PFSK-1 (cell line): ENCODE measurements around the gene ENTPD8.

Experiments used
- FOXP2 ChIP-seq: optimal IDR thresholded peaks from 2 replicates; pipeline ENCODE3; 2011; ENCODE audit warnings: borderline replicate concordance, control low read depth, inconsistent platforms; ENCODE audit not compliant: insufficient read depth; ENCODE audit errors: extremely low read length, extremely low read depth
- POLR2AphosphoS5 ChIP-seq: IDR thresholded peaks from 2 replicates; pipeline ENCODE4 v1.6.1; 2012; ENCODE audit warnings: low read depth, mild to moderate bottlenecking, control low read depth, low read length, moderate library complexity
- REST ChIP-seq, 2 experiments: IDR thresholded peaks; 2 replicates each; pipeline versions ENCODE4 v1.6.1 to v1.8.0; 2011 to 2012; ENCODE audit warnings: low read depth in 2 of 2, low read length in 2 of 2, control low read depth in 1 of 2, inconsistent platforms in 1 of 2, mild to moderate bottlenecking in 1 of 2, moderate library complexity in 1 of 2; ENCODE audit not compliant: insufficient read depth in 1 of 2
- SIN3A ChIP-seq: IDR thresholded peaks from 2 replicates; pipeline ENCODE4 v1.6.1; 2012; ENCODE audit warnings: mild to moderate bottlenecking, low read length, moderate library complexity, borderline replicate concordance; ENCODE audit not compliant: insufficient read depth
- TAF1 ChIP-seq: IDR thresholded peaks from 2 replicates; pipeline ENCODE4 v1.6.1; 2012; ENCODE audit warnings: low read length, control low read depth, borderline replicate concordance; ENCODE audit not compliant: insufficient read depth

The ENTPD8 gene

DNA sequence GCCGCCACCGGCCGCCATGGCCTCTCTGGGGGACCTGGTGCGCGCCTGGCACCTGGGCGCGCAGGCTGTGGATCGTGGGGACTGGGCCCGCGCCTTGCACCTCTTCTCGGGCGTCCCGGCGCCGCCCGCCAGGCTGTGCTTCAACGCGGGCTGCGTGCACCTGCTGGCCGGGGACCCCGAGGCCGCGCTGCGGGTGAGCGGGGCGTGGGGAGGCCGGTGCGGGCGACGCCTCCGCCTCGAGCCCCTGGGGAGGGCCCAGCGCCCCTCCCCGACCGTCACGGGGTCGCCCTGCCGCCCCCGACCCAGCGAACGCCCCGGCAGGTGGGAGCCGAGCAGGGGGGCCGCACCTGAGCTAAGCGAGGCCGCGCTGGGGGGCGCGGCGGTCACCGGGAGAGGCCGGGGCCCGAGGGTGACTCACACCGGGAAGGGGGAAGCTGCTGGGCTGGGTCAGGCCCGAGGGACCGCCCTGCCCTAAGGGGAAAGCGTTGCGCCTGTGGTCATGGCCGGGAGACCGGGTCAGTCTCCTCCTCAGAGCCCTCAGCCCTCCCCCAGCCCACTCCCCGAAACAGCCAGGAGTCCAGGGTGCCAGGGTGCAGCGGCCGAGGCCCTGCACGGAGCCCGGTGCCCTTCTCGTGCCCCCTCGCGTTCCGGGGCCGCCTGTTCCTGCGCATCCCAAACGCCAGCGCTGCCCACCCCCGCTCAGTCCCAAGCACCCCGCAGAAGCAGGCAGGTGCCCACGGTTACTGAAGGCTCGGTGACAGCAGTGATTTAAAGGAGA, 17.5 kb downstream of the ENTPD8 start:
- TF ChIP-seq REST (IDR thresholded peaks at IDR 0.05; ENCODE audit: insufficient read depth in 1 of 2, low read depth in 2 of 2, low read length in 2 of 2) (no peak), POLR2AphosphoS5 (no peak), TAF1 (no peak)

DNA sequence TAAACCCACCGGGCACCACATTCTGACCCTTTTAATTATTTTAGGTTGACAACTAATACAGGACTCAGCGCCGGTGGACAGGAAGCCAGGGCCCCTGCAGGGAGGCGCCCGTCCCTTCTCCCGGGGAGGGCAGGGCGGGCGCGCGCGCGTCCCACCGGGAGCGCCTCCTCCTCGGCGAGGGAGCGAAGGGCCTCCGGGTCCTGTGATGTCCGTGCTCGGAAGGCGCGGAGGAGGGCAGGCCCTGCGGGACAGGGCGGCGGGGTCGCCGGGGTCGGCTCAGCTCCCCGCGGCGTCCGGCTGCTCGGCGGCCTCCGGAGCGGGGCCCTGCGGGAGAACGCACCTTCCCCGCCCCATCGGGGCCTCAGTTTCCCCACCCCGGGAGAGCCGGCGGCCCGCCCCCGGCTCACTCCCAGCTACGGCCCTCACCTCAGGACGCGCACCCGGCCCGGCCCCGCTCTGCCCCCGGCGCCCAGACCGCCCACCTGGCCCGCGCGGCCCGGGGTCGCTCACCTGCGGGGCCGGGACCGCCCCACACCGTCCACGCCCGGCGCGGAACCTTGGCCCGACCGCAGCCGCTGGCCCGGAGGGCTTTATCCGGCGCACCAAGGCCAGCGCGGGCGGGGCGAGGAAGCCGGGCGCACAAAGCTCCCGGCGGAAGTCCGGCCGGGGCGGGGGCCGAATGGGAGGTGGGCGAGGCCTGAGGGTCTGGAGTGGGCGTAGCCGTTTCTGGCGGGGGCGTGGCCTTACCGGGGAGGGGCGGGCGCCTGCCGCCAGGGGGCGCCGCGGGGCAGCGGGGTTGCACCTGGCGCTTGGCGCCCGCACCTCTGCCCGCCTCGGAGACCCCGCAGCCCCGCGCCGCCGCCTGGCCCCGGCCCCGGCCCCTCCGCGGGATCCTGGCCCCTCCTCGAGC, 18.3 kb downstream of the ENTPD8 start, which contains the start of the genes EXD3 and NOXA1:
EXD3 (minus strand) TSS at position 559 of the 910 bp plus-strand sequence. CDS start 27,805 bp downstream, outside the sequence.
NOXA1 (plus strand) TSS at position 790 of the 910 bp plus-strand sequence. CDS start 137 bp downstream, outside the sequence.
- peak; percentile 79; the same call in 1 of the 2 replicates for TF ChIP-seq TAF1
- peak; percentile 93 for TF ChIP-seq FOXP2
- no peak for TF ChIP-seq REST (IDR thresholded peaks at IDR 0.05; ENCODE audit: insufficient read depth in 1 of 2, low read depth in 2 of 2, low read length in 2 of 2)
- TF ChIP-seq POLR2AphosphoS5: no peak
- peak; percentile 82; the same call in 1 of the 2 replicates for TF ChIP-seq SIN3A

- TF ChIP-seq SIN3A (no peak), TAF1 (no peak), POLR2AphosphoS5 (no peak), FOXP2 (no peak), REST (IDR thresholded peaks at IDR 0.05; ENCODE audit: insufficient read depth in 1 of 2, low read depth in 2 of 2, low read length in 2 of 2) (no peak)
Measured at GRCh38 chr9:137421838-137422603, 19.1 kb downstream of the ENTPD8 start.

DNA sequence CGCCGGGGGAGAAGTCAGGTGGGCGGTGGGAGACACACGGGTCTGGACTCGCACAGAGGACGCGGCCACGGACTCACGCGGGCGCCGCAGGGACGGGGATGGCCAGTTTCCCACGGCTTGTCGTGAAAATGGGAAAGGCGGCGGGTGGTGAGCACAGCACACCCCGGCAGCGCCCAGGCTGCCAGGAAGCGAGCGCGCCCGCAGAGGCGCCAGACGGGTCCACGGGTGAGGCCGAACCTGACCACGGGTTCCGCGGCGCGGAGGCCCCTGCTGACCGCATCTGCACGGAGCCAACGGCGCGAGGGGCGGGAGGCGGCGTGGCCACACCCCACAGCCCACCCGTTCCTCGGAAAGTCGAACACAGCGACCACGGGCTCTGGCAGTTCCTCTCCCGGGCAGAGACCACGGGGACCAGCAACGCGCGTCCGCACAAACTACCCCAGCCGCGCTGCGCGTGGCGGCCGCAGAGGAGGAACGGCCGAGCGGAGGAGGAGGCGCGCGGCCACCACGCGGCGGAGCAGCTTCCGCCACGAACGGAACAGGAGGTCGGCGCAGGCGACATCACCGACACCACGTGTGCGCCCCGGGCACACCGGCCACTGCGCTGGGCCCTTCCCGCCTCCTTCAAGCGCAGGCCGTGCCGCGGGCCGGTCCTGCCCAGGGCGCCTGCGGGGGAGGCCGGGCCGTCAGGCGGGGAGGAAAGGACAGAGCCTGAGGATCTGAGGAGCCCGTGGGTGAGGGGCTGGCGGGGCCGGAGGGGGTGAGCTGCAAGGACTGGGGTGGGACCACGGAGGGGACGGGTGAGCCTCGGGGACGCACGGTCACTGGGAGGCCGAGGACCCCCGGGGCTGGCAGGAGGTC, 23.8 kb downstream of the ENTPD8 start:
- TF ChIP-seq TAF1: no peak
- no peak for TF ChIP-seq SIN3A
- TF ChIP-seq POLR2AphosphoS5: no peak
- no peak for TF ChIP-seq FOXP2
